ENCODE results near the gene TMCO6.

DNA sequence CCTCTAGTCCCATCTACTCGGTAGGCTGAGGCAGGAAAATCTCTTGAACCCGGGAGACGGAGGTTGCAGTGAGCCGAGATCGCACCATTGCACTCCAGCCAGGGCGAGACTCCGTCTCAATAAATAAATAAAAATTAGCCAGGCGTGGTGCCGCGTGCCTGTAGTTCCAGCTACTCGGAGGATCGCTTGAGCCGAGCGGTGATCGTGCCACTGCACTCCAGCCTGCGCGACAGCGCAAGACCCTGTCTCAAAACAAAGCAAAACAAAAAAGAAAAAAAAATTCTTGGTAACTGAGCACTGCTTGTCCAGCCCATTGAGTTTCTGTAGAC, 24.7 kb downstream of the TMCO6 start:
- TF ChIP-seq, protein P1, sequence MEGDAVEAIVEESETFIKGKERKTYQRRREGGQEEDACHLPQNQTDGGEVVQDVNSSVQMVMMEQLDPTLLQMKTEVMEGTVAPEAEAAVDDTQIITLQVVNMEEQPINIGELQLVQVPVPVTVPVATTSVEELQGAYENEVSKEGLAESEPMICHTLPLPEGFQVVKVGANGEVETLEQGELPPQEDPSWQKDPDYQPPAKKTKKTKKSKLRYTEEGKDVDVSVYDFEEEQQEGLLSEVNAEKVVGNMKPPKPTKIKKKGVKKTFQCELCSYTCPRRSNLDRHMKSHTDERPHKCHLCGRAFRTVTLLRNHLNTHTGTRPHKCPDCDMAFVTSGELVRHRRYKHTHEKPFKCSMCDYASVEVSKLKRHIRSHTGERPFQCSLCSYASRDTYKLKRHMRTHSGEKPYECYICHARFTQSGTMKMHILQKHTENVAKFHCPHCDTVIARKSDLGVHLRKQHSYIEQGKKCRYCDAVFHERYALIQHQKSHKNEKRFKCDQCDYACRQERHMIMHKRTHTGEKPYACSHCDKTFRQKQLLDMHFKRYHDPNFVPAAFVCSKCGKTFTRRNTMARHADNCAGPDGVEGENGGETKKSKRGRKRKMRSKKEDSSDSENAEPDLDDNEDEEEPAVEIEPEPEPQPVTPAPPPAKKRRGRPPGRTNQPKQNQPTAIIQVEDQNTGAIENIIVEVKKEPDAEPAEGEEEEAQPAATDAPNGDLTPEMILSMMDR (conservative IDR thresholded peaks at IDR 0.05; ENCODE audit: low read depth, low read length) = no peak
- TF ChIP-seq EZH2 (IDR thresholded peaks at IDR 0.05; ENCODE audit: borderline replicate concordance, low read depth, low read length, poor library complexity, severe bottlenecking) = no peak

Data from A673 (cell line).